Esophagus squamous epithelium (tissue), 5 donors: ENCODE data around the gene TTBK2. TPM values are rescaled to one million over a fixed set of nuclear protein-coding genes. Genes with fewer than 3 reads are reported as not detected.

Experiments used
- DNase-seq: peaks from one replicate; lab custom pipeline; 2025; lab: John Stamatoyannopoulos, UW
- H3K27ac ChIP-seq, 4 donors: fragments of 200-600 bp; sonication (generic); one replicate each; pipeline ENCODE4 v1.5.1; 2016 to 2019; ENCODE audit warnings: mild to moderate bottlenecking in 1 of 4
- H3K27me3 ChIP-seq, 4 donors: fragments of 200-600 bp; sonication (generic); 1 replicate in 3 of 4; 2 replicates in 1 of 4; pipeline versions ENCODE4 v1.5.1 to v1.6.0; 2017 to 2021; ENCODE audit warnings: antibody characterized with exemption in 1 of 4
- H3K36me3 ChIP-seq, 3 donors: fragments of 200-600 bp; sonication (generic); one replicate each; pipeline ENCODE4 v1.5.1; 2016 to 2019
- H3K4me1 ChIP-seq, 3 donors: fragments of 200-600 bp; sonication (generic); one replicate each; pipeline ENCODE4 v1.5.1; 2017 to 2019
- H3K4me3 ChIP-seq, 4 donors: fragments of 200-600 bp; sonication (generic); 1 replicate in 3 of 4; 2 replicates in 1 of 4; pipeline ENCODE4 v1.5.1; 2016 to 2019; ENCODE audit warnings: mild to moderate bottlenecking in 2 of 4, moderate library complexity in 1 of 4
- H3K9me3 ChIP-seq, 3 donors: fragments of 200-600 bp; sonication (generic); one replicate each; pipeline ENCODE4 v1.5.1; 2016 to 2019
- POLR2A ChIP-seq, 4 donors: fragments of 450-650 bp; IDR thresholded peaks; one replicate each; pipeline ENCODE4 v1.6.1; 2017; ENCODE audit warnings: antibody characterized with exemption in 4 of 4, mild to moderate bottlenecking in 4 of 4, moderate library complexity in 3 of 4
- WGBS, 2 donors: methylation state at CpG; one replicate each; pipeline ENCODE4 v1.1.5; 2018; 5-methylcytosine and 5-hydroxymethylcytosine counted together
- intact Hi-C: fragments of 100-400 bp; cut with DNase I; formaldehyde crosslinking; loops from one replicate; pipeline ENCODE4 v1.15.0; 2022
- total RNA-seq, 4 donors: library from RNA; depleted of rRNA; stranded (reverse); fragments of >200 nt; gene quantifications; one replicate each; pipeline ENCODE4 v1.1.0, GENCODE V29; 2016
- TF ChIP-seq, protein P1 (sequence below), 6 experiments: fragments of 450-650 bp in 4 of 6; fragments of 200-600 bp in 2 of 6; sonication (generic) in 2 of 6; IDR thresholded peaks; one replicate each; pipeline ENCODE4 v1.5.1; 2016 to 2019; ENCODE audit warnings: antibody characterized with exemption in 6 of 6, mild to moderate bottlenecking in 4 of 6, moderate library complexity in 4 of 6
- donor health status: DM: yes; HTN: yes; CAD: no.

Gene TTBK2
- total RNA-seq, 4 donors from 2014 or later = 5.8 to 11.8 (median 6.8) TPM

DNA sequence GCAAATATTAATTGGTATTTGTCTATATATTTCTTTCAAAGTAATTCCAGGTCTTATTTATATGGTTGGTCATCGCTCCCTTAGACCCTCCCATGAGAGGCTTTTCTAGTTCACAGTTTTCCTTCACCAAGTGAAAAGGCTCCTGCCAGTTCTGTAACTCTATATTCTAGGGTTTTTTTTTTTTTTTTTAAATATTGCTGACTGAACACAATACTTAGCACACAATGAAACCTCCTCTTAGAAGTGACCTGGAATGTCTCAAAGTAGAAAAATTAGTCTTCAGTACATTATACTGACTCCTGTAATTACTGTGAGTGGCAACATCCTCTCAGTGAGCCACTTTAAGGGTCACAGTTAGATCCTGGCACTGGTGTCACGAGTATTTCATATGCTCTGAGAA lies 135.0 kb downstream of the TTBK2 start:
- no peaks in the 10 kb centered on the region for H3K4me1 ChIP-seq
- H3K9me3 ChIP-seq = no peaks in the 10 kb centered on the region
- peaks cover 0 to 34% (median 6%) of the 10 kb centered on the region in 3 donors for H3K36me3 ChIP-seq
- no peak for DNase-seq
- intact Hi-C loops = no loop called here
- H3K4me3 ChIP-seq = no peak overlapping the region
- H3K27me3 ChIP-seq = no peaks in the 10 kb centered on the region
- no peak overlapping the region for H3K27ac ChIP-seq
- WGBS, 2 donors = 90 to 91% methylated on average over 2 of the region's 2 CpGs
- TF ChIP-seq, protein P1, sequence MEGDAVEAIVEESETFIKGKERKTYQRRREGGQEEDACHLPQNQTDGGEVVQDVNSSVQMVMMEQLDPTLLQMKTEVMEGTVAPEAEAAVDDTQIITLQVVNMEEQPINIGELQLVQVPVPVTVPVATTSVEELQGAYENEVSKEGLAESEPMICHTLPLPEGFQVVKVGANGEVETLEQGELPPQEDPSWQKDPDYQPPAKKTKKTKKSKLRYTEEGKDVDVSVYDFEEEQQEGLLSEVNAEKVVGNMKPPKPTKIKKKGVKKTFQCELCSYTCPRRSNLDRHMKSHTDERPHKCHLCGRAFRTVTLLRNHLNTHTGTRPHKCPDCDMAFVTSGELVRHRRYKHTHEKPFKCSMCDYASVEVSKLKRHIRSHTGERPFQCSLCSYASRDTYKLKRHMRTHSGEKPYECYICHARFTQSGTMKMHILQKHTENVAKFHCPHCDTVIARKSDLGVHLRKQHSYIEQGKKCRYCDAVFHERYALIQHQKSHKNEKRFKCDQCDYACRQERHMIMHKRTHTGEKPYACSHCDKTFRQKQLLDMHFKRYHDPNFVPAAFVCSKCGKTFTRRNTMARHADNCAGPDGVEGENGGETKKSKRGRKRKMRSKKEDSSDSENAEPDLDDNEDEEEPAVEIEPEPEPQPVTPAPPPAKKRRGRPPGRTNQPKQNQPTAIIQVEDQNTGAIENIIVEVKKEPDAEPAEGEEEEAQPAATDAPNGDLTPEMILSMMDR (IDR thresholded peaks at IDR 0.05) = no peak
- no peak for TF ChIP-seq POLR2A (IDR thresholded peaks at IDR 0.05)

DNA sequence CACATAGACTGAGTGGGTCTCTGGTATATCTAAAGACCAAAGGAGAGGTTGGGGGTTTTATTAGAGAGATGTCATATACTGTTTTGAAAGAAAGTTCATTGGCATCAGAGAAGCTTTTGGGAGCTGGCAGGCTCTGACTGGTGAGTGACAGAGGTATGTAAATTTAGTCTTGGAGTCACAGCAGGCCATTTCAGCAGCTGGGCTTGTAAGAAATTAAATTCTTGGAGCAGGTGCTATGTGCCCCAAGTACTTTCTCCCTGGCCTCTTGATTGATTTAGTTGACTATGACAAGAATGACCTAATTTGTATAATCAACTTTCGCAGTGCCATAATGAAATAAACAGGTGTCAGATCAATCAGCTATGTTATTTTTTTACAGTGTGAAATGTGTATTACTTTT lies 135.9 kb downstream of the TTBK2 start:
- H3K27ac ChIP-seq = no peak overlapping the region
- TF ChIP-seq POLR2A (IDR thresholded peaks at IDR 0.05) = no peak
- TF ChIP-seq, protein P1 (IDR thresholded peaks at IDR 0.05) = no peak

DNA sequence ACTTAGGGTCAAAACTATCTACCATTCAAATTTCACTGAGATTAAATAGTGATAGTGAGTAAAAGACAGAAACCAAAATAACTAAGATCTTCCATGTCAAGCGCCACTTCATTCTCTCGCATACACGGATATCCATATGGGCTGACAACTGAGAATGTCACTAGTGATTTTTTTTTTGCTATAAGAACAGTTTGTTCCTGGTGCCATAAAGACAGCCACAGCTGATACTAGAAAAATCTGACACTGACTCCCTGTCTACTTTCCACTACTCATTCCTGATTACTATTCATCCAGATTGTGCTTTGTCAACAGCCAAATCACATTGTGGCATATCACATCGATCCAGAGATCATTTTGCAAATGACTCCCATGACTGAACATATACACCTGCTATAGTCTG lies 137.9 kb downstream of the TTBK2 start:
- no peak for DNase-seq
- intact Hi-C loops = no loop called here
- Histone ChIP-seq H3K27ac (no peak overlapping the region), H3K9me3 (no peaks in the 10 kb centered on the region), H3K27me3 (no peaks in the 10 kb centered on the region), H3K36me3 (peaks cover 0 to 34% (median 6%) of the 10 kb centered on the region in 3 donors), H3K4me3 (no peak overlapping the region), H3K4me1 (no peaks in the 10 kb centered on the region)
- 93 to 95% methylated on average over 4 of the region's 4 CpGs for WGBS, 2 donors
- TF ChIP-seq, protein P1 (IDR thresholded peaks at IDR 0.05) = no peak
- TF ChIP-seq POLR2A (IDR thresholded peaks at IDR 0.05) = no peak

More for the DNA sequence above, 135.9 kb downstream of the TTBK2 start:
- H3K36me3 ChIP-seq = peaks cover 0 to 34% (median 6%) of the 10 kb centered on the region in 3 donors
- intact Hi-C loops = no loop called here
- H3K4me1 ChIP-seq = no peaks in the 10 kb centered on the region
- no peaks in the 10 kb centered on the region for H3K27me3 ChIP-seq
- no peaks in the 10 kb centered on the region for H3K9me3 ChIP-seq
- H3K4me3 ChIP-seq = no peak overlapping the region
- 87 to 95% methylated on average over 1 of the region's 1 CpG for WGBS, 2 donors
- DNase-seq = no peak

DNA sequence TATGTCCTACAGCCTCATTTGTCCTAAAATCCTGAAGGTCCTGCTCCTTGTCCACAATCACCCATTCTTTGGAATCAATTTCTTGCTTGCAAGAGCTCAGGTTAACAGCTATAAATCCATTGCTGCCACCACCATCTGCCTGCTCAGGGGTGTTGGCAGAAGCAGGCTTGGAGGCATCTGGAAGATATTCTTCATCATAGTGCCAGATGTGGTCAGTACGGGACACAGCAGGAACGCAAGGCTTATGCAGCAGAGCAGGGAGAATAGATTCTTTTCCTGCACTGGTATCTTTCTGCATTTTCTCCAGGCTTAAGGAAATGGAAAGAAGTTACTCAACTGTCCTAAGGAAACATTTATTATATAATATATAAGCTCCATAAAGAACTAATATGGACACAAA lies 145.2 kb downstream of the TTBK2 start:
- Histone ChIP-seq H3K36me3 (peaks cover 0 to 44% (median 0%) of the 10 kb centered on the region in 3 donors), H3K27ac (no peak overlapping the region), H3K4me3 (no peak overlapping the region), H3K27me3 (no peaks in the 10 kb centered on the region), H3K9me3 (no peaks in the 10 kb centered on the region), H3K4me1 (peaks cover 0 to 11% (median 0%) of the 10 kb centered on the region in 3 donors)
- TF ChIP-seq, protein P1 (IDR thresholded peaks at IDR 0.05) = no peak
- TF ChIP-seq POLR2A (IDR thresholded peaks at IDR 0.05) = no peak
- no peak for DNase-seq
- WGBS, 2 donors = 61 to 78% methylated on average over 2 of the region's 2 CpGs
- intact Hi-C loops = no loop called here

DNA sequence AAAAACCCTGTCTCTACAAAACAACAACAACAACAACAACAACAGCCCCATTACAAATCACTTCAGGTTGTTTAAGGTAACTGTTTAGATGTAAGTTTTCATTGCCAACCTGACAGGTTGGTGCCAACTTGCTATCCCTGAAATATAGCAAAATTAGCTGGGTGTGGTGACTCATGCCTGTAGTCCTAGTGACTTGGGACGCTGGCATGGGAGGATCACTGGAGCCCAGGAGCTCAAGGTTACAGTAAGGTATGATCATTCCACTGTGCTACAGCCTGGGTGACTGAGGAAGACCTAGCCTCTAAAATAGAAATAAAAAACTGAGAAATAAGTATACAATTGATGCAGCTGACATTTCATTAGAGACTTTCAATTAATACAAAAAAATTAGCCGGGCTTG lies 147.7 kb downstream of the TTBK2 start:
- H3K36me3 ChIP-seq = peaks cover 0 to 44% (median 0%) of the 10 kb centered on the region in 3 donors
- intact Hi-C loops = no loop called here
- peaks cover 0 to 11% (median 0%) of the 10 kb centered on the region in 3 donors for H3K4me1 ChIP-seq
- DNase-seq = no peak
- H3K9me3 ChIP-seq = no peaks in the 10 kb centered on the region
- WGBS, 2 donors = 78 to 81% methylated on average over 2 of the region's 2 CpGs
- no peak overlapping the region for H3K4me3 ChIP-seq
- H3K27ac ChIP-seq = no peak overlapping the region
- TF ChIP-seq POLR2A (IDR thresholded peaks at IDR 0.05) = no peak
- TF ChIP-seq, protein P1 (IDR thresholded peaks at IDR 0.05) = no peak
- H3K27me3 ChIP-seq = no peaks in the 10 kb centered on the region
